Measurements from ENCODE around the gene HES2. TPM values are rescaled to one million over a fixed set of nuclear protein-coding genes. Genes with fewer than 3 reads are reported as not detected.

The HES2 gene
- total and polyA plus RNA-seq, 8 donors: 18.4 to 231 TPM; not detected in 6

DNA sequence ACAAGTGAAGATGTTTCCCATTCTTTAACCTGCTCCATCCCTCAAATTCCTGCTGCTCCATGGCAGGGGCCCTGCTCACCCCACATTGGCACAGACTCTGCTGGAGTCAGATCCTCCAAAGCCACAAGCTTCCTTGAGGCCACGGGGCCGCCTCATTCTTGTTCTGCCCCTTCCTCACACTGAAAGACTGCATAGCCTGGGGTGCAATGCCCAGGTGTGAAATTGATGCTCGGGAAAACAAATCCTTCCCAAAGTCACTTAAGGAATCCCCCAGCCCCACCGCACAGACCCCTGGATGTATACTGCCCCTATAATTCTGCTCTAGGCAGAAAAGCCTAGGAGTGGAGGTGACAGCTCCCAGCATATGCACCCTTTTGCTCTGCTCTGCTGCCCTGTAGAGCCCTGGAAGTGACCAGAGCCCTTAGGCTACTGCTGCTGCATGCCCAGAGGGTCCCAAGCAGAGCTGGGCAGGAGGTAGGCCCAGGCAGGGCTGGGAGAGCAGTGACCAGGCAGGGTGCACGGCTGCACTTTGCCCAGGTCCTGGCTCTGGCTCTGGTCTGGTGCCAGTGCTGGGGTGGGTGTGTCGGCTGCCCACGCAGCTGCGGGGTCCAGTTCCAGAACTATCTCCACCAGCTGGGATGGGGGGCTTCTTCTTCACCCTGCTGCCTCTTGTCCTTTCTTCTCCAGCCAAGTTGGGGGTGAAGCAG lies 1.6 kb downstream of the HES2 start:
- Histone ChIP-seq H3K9me3 (no peaks in the 10 kb centered on the region), H3K27me3 (peaks cover 31 to 100% (median 92%) of the 10 kb centered on the region in 3 donors), H3K36me3 (no peaks in the 10 kb centered on the region), H3K27ac (no peak overlapping the region), H3K4me3 (peak overlapping the region in 1 of 4 donors; percentile 56), H3K4me1 (peaks cover 27 to 42% (median 39%) of the 10 kb centered on the region in 4 donors)
- WGBS, 5 donors: 54 to 85% (median 56%) methylated on average over 4 to 8 of the region's 8 CpGs
- no peak for DNase-seq
- intact Hi-C loops (cut with DNase I; ENCODE audit: low total_unique reads): no loop called here
- TF ChIP-seq EP300 (IDR thresholded peaks at IDR 0.05) (no peak), POLR2AphosphoS5 (IDR thresholded peaks at IDR 0.05) (no peak), POLR2A (IDR thresholded peaks at IDR 0.05) (no peak)
- TF ChIP-seq, protein P1, sequence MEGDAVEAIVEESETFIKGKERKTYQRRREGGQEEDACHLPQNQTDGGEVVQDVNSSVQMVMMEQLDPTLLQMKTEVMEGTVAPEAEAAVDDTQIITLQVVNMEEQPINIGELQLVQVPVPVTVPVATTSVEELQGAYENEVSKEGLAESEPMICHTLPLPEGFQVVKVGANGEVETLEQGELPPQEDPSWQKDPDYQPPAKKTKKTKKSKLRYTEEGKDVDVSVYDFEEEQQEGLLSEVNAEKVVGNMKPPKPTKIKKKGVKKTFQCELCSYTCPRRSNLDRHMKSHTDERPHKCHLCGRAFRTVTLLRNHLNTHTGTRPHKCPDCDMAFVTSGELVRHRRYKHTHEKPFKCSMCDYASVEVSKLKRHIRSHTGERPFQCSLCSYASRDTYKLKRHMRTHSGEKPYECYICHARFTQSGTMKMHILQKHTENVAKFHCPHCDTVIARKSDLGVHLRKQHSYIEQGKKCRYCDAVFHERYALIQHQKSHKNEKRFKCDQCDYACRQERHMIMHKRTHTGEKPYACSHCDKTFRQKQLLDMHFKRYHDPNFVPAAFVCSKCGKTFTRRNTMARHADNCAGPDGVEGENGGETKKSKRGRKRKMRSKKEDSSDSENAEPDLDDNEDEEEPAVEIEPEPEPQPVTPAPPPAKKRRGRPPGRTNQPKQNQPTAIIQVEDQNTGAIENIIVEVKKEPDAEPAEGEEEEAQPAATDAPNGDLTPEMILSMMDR (IDR thresholded peaks at IDR 0.05): no peak

DNA sequence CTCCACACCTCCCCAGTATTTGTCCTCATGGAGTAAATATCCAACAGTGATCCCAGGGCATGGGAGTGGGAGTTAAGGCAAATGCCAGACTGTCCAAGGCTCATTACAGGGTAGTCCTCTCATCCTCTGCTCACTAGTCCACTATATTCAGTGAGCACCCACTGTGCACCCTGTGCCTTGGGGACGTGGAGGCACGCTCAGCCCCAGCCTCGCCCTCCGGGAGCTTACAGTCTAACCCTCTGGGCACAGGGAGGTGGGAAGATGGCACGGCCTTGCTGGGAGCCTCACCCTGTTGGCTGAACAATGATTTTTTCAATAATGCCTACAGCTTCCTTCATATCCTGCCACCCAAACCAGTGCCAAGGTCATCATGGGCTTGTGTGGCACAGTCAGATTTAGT lies 2.8 kb downstream of the HES2 start:
- Histone ChIP-seq H3K27ac (no peak overlapping the region), H3K9me3 (no peaks in the 10 kb centered on the region), H3K4me3 (no peak overlapping the region), H3K4me1 (peaks cover 25 to 36% (median 35%) of the 10 kb centered on the region in 4 donors), H3K27me3 (peaks cover 31 to 100% (median 81%) of the 10 kb centered on the region in 3 donors), H3K36me3 (no peaks in the 10 kb centered on the region)
- intact Hi-C loops (cut with DNase I; ENCODE audit: low total_unique reads): no loop called here
- no peak for DNase-seq
- TF ChIP-seq EP300 (IDR thresholded peaks at IDR 0.05): no peak
- WGBS, 5 donors: 86 to 100% (median 88%) methylated on average over 1 to 5 of the region's 5 CpGs

DNA sequence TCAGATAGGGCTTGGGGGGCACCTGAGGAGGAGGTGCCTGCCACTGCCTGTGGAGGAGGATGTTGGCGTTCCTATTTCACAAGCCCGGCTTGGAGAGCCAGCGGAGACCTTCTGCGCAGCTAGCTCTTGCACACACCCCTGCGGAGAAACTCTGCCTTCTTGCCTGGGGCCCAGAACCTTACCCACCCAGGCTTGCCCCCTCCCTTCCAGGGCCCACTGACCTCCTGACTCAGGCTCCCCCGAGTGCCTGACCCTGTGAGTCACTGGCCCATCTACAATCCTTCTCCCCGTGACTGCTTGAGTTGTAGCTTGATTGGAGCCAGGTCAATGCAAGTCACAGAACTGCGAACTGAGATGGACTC lies 3.4 kb downstream of the HES2 start:
- TF ChIP-seq EP300 (IDR thresholded peaks at IDR 0.05) (no peak), POLR2A (IDR thresholded peaks at IDR 0.05) (no peak), POLR2AphosphoS5 (IDR thresholded peaks at IDR 0.05) (no peak)
- TF ChIP-seq, protein P1 (IDR thresholded peaks at IDR 0.05): no peak
- no peak overlapping the region for H3K27ac ChIP-seq
- no peaks in the 10 kb centered on the region for H3K36me3 ChIP-seq
- DNase-seq: no peak
- intact Hi-C loops (cut with DNase I; ENCODE audit: low total_unique reads): no loop called here
- H3K4me1 ChIP-seq: peaks cover 25 to 36% (median 35%) of the 10 kb centered on the region in 4 donors
- no peak overlapping the region for H3K4me3 ChIP-seq
- H3K27me3 ChIP-seq: peaks cover 31 to 100% (median 75%) of the 10 kb centered on the region in 3 donors
- H3K9me3 ChIP-seq: no peaks in the 10 kb centered on the region
- WGBS, 5 donors: 70 to 80% (median 78%) methylated on average over 8 of the region's 8 CpGs

DNA sequence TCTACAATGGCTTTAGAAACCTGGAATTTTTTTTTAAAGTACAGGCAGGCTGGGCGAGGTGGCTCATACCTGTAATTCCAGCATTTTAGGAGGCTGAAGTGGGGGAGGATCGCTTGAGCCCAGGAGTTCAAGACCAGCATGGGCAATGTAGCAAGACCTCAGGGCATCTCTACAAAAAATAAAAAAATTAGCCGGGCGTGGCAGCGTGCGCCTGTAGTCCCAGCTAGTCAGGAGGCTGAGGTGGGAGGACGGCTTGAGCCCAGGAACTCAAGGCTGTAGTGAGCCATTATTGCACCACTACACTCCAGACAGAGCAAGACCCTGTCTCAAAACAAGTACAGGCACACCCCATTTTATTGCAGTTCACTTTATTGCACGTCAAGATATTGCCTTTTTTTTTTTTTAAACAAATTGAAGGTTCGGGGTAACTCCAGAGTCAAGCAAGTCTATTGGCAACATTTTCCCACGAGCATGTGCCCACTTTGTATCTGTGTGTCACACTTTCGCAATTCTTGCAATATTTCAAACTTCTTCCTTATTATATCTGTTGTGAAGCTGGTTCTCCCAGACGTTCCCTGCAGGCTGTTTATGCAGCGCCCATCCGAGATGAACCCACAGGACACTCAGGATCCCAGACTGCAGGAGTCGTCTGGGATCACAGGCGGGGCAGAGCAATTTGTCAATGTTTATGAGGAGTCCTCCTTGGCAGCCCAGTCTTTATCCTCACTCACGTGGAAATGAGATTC lies 4.7 kb downstream of the HES2 start:
- Histone ChIP-seq H3K4me1 (peaks cover 18 to 27% (median 26%) of the 10 kb centered on the region in 4 donors), H3K36me3 (no peaks in the 10 kb centered on the region), H3K4me3 (no peak overlapping the region), H3K27ac (no peak overlapping the region), H3K27me3 (peaks cover 31 to 96% (median 62%) of the 10 kb centered on the region in 3 donors), H3K9me3 (no peaks in the 10 kb centered on the region)
- TF ChIP-seq, protein P1 (IDR thresholded peaks at IDR 0.05): no peak
- TF ChIP-seq POLR2A (IDR thresholded peaks at IDR 0.05) (no peak), POLR2AphosphoS5 (IDR thresholded peaks at IDR 0.05) (no peak), EP300 (IDR thresholded peaks at IDR 0.05) (no peak)
- 47 to 62% (median 54%) methylated on average over 17 of the region's 17 CpGs for WGBS, 5 donors
- DNase-seq: no peak
- intact Hi-C loops (cut with DNase I; ENCODE audit: low total_unique reads): no loop called here

All from stomach (tissue), 9 donors.